ENCODE results near the gene LGALS13. TPM values are rescaled to one million over a fixed set of nuclear protein-coding genes. Genes with fewer than 3 reads are reported as not detected.

The LGALS13 gene, protein sequence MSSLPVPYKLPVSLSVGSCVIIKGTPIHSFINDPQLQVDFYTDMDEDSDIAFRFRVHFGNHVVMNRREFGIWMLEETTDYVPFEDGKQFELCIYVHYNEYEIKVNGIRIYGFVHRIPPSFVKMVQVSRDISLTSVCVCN
- not detected for polyA plus RNA-seq (2012; ENCODE audit: insufficient read depth, insufficient read length, low read depth)

DNA sequence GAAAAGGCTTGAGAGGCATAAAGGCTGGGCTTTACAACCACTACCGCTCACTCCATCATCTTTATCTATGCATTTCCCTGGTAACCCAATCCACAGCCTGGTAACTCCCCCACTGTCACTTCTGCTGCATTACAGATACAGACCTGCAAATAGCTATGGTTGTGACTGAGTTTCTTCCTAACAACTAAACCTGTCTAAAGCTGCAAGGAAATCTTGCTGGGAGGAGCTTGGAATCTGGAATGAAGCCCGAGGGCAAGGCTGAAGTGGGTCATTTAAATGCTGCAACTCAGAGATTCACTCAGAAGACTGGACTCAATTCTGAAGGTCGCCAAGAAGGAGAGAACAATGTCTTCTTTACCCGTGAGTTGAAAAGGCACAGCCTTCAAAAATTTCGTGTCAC is at the start of gene LGALS13:
Gene LGALS13, plus strand, starts transcription at position 301 of the 400 bp plus-strand sequence. Its CDS starts 45 bp downstream, at position 346.
- peaks cover 47% of the 10 kb centered on the region for H3K27me3 ChIP-seq
- H3K36me3 ChIP-seq: no peaks in the 10 kb centered on the region
- no peaks in the 10 kb centered on the region for H3K4me1 ChIP-seq
- H3K4me3 ChIP-seq (ENCODE audit: low read depth, low read length): no peak within 1 kb of the TSS
- DNase-seq: no peak
- H3K9me3 ChIP-seq: no peaks in the 10 kb centered on the region
- TF ChIP-seq, protein P1, sequence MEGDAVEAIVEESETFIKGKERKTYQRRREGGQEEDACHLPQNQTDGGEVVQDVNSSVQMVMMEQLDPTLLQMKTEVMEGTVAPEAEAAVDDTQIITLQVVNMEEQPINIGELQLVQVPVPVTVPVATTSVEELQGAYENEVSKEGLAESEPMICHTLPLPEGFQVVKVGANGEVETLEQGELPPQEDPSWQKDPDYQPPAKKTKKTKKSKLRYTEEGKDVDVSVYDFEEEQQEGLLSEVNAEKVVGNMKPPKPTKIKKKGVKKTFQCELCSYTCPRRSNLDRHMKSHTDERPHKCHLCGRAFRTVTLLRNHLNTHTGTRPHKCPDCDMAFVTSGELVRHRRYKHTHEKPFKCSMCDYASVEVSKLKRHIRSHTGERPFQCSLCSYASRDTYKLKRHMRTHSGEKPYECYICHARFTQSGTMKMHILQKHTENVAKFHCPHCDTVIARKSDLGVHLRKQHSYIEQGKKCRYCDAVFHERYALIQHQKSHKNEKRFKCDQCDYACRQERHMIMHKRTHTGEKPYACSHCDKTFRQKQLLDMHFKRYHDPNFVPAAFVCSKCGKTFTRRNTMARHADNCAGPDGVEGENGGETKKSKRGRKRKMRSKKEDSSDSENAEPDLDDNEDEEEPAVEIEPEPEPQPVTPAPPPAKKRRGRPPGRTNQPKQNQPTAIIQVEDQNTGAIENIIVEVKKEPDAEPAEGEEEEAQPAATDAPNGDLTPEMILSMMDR (IDR thresholded peaks at IDR 0.05; ENCODE audit: low read depth, low read length): no peak

DNA sequence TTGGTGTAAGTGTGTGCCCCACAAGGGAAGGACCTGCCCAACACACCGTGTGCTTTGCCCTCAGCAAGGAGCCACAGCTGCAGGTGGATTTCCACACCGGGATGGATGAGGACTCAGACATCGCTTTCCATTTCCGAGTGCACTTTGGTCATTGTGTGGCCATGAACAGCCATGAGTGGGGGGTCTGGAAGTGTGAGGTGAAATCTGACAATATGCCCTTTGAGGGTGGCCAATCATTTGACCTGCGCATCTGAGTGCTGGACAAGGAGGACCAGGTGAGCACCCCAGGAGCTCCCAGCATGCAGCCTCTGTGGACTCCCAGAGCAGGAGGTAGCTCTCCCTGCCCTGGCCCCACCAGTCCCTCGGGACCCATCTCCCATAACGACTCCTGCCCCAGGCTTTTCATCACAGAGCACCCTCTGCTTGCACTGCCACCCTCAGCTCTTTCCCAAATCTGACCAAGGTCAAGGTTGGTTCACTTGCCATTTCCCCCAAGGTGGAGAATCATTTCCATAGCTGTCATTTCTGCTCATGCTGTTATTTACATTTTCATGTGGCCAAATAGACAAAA is 49.2 kb upstream of the LGALS13 start:
- Histone ChIP-seq H3K27me3 (peaks cover 10% of the 10 kb centered on the region; the same call in 1 of the 2 replicates), H3K9me3 (no peaks in the 10 kb centered on the region), H3K4me1 (no peaks in the 10 kb centered on the region), H3K36me3 (no peaks in the 10 kb centered on the region), H3K4me3 (ENCODE audit: low read depth, low read length) (no peak overlapping the region)
- TF ChIP-seq, protein P1 (IDR thresholded peaks at IDR 0.05; ENCODE audit: low read depth, low read length): no peak
- DNase-seq: no peak

DNA sequence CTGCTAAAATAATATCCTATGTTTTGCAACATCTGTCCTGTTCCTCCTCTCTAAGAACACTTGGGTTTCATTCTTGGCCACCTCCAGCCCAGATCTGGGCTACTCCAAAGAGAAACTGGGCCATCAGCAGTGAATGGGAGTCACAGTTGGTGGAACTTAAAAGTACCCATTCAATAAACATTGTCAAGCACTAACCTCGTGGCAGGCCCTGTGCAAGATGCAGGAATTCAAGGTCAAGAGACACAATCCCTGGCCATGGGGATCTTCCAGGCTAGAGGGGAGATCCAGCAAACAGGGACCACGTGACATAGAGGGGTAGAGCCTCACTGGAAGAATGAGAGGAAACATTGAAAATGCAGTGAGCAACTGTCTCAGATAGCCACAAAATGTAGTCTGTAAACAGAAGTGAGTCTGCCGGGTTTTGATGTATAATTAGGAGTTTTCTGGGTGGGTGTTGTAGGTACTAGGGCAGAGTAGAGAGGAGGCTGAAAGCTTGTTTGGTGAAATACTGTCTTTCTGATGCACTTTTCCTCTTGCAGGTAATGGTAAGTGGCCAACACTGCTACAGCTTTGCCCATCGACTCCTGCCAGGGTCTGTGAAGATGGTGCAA is 47.5 kb upstream of the LGALS13 start:
- Histone ChIP-seq H3K36me3 (no peaks in the 10 kb centered on the region), H3K9me3 (no peaks in the 10 kb centered on the region), H3K4me1 (no peaks in the 10 kb centered on the region), H3K27me3 (peaks cover 17% of the 10 kb centered on the region; the same call in 1 of the 2 replicates), H3K4me3 (ENCODE audit: low read depth, low read length) (no peak overlapping the region)
- no peak for DNase-seq
- TF ChIP-seq, protein P1 (IDR thresholded peaks at IDR 0.05; ENCODE audit: low read depth, low read length): no peak

DNA sequence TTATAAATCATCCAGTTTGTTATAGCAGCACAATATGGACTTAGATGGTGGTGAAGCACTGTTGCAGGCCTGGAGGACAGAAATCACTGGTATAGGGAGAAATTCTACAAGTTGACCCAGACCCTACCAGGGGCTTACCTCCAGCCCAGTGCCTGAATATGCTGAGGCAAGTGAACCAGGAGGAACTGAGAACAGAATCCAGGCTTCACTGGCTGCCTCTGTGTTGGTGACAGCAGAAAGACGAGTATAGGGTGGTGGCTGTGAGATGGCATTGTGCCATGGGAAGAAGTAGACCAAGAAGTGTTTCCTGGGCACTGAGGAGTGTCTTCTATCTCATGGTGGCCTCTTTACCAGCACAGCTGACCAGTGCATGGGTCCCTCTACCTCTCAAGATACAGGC is 46.4 kb upstream of the LGALS13 start:
- Histone ChIP-seq H3K27me3 (peaks cover 17% of the 10 kb centered on the region; the same call in 1 of the 2 replicates), H3K36me3 (no peaks in the 10 kb centered on the region), H3K4me1 (no peaks in the 10 kb centered on the region), H3K9me3 (no peaks in the 10 kb centered on the region), H3K4me3 (ENCODE audit: low read depth, low read length) (no peak overlapping the region)
- TF ChIP-seq, protein P1 (IDR thresholded peaks at IDR 0.05; ENCODE audit: low read depth, low read length): no peak
- DNase-seq: no peak

DNA sequence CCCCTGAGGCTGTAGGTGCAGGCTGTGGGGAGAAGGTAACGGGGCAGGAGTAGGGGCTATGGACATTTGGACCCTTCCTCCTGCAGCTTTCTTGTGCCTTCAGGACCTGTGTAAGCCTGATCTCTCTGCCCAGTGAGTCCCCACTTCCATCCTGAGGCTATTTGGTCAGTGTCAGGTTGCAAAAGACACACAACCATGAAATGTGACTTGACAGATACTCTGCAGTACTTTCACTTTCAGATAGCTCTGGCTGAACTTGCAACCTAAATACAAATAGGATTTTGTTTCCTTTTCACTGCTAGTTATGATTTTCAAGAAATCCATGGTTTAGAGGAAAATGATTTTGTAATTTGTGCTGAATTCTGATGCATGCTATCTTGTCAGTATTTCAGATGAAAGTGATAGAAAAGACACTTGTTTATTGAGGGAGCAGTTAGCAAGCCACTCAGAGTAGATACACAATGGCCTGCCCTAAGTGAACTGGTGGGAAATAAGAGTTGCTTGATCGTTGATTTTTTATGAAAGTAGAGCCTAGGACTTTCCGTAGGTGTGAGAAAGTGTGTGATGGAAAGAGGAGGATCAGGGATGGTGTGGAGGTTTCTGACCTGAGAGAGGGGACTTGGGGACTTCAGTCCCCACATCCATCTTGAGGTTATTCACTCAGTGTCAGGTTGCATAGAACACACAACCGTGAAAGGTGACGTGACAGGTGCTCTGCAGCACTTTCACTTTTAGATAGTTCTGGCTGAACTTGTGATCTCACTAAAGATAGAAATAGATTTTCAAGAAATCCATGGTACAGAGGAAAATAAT is 44.3 kb upstream of the LGALS13 start:
- Histone ChIP-seq H3K27me3 (peaks cover 19% of the 10 kb centered on the region; the same call in 1 of the 2 replicates), H3K9me3 (no peaks in the 10 kb centered on the region), H3K36me3 (no peaks in the 10 kb centered on the region), H3K4me1 (no peaks in the 10 kb centered on the region), H3K4me3 (ENCODE audit: low read depth, low read length) (no peak overlapping the region)
- TF ChIP-seq, protein P1 (IDR thresholded peaks at IDR 0.05; ENCODE audit: low read depth, low read length): no peak
- DNase-seq: no peak

Measured in BE2C (cell line).